ENCODE measurements around the gene VPS4A.

The VPS4A gene

GRCh38 chr16:69307091-69307490 is 4.1 kb upstream of the VPS4A start:
- no peak for DNase-seq (ENCODE audit: low read depth)

DNA sequence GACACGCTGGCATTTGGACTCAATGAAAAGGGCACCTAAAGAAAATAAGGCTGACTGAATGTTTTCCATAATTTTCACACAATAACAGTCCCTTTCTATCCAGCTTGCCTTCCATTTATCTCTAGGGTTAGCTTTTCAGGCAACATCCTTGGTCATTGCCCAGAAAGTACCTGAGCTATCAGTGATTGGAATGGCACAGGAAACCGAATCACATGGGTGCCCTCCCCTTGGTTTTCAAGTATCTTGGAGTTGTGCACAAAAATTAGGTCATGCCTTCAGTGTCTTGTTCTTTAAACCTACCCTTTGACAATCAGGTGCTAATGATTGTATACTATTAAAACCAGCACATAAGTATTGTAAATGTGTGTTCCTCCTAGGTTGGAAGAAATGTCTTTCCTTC is 3.3 kb upstream of the VPS4A start:
- no peak for DNase-seq (ENCODE audit: low read depth)

GRCh38 chr16:69309316-69309715 is 1.8 kb upstream of the VPS4A start:
- DNase-seq (ENCODE audit: low read depth), result no peak

DNA sequence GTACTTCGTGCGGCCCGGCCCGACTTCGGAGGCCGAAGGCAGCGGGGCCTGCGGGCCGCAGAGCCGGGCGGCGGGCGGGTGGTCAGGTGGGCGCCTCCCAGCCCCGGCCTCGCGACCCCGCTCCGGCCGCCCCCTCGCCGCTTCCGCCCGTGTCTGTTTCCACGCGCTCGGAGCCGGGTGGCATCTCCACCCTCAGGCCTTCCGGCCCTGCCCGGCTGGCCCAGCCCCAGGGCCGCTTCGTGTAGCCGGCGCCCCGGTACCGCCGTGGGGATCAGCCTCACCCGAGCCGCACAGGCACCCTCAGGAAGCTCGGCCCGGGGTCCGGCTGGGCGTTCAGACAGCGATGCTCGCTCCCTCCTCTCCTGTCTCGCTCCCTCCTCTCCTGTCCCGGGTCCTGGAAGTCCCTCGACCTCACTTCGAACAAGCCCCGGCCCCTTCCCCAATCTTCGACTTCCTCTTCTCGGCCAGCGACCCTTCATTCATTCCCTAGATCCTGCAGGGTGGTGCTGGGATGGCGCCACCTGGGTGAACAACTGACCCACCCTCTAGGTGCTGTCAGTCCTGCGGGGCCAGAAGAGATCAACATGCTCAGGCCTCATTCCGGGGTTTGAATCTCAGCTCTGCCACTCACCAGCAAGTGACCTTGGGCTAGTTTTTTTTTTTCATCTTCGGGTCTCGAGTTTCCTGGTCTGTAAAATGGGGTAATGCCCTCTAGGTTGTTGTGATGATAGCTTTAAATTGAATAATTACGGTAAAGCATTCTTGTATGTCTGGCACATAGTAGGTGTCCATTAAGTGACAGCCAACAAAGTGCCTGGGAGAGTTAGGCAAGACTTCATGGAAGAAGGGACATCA is 610 bp downstream of the VPS4A start:
- DNase-seq (ENCODE audit: low read depth), result peak; percentile 9

- DNase-seq (ENCODE audit: low read depth), result no peak
Observed at GRCh38 chr16:69313469-69313868, 2.3 kb downstream of the VPS4A start.

DNA sequence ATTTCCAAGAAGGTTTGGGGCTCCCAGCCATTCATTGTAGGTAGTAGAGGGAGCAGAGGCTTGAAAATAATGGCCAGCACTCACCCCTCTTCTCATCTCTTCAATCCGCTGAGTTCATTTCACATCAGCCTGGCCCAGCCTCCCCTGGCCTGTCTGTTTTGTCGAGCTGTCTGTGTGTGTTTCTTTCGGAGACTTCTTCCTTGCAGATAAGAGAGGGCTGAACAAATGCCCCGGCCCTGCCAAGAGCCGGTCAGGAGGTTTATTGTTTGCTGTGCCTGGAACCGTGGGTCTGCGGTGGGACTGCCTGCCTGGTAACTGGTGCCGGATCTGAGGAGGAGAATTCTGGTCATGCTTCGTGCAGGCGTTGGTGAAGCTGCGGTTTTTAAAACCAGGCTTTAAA is 3.4 kb downstream of the VPS4A start:
- no peak for DNase-seq (ENCODE audit: low read depth)

DNA sequence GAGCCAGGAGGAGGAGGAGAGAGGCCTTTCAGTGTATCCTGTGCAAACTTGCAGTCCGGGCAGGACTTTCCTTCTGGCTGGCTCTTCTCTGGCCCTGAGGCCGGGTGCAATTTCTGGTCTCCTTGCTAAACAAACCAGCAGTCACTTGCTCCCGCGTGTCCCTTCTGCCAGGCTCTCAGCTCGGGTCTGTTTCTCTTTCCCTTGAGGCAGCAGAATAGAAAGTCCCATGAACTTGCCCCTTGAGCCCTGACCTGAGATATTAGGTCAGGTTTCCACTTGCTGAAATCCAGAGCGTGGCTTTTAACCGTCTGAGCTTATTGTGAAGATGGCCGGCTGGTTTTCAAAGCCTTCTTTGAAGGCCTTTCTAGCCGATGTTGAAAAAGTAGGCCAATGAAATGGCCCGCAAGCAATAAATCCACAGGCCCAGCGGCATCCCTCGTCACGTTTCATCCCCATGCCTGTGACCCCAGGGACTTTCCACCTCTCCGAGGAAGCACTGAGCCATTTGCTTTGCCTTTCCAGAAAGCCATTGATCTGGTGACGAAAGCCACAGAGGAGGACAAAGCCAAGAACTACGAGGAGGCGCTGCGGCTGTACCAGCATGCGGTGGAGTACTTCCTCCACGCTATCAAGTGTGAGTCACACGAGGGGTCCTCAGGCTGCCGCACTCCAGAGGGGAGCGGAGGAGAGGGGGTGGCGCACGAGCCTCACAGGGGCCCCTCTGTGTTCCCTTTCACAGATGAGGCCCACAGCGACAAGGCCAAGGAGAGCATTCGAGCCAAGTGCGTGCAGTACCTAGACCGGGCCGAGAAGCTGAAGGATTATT is 4.5 kb downstream of the VPS4A start:
- no peak for DNase-seq (ENCODE audit: low read depth)

GRCh38 chr16:69316595-69317034 is 5.5 kb downstream of the VPS4A start:
- no peak for DNase-seq (ENCODE audit: low read depth)

GRCh38 chr16:69318177-69318910 is 7.2 kb downstream of the VPS4A start:
- DNase-seq (ENCODE audit: low read depth), result no peak

DNA sequence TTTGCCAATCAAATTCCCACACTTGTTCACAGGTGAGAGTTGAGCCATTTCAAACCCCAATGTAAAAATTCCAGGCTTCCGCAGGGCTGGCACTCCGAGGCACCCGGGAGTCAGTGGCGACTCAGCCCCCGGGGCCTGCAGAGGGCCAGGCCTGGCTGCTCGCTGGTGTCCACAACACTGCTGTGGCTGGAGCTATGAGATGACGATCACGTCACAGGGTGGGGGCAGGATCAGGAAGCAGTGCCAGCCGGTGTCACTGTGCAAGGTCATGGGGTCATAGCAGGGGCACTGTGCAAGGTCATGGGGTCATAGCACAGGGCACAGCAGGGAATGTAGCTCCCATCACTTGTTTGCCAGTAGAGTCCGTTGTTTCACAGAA is 7.8 kb downstream of the VPS4A start:
- no peak for DNase-seq (ENCODE audit: low read depth)

- DNase-seq (ENCODE audit: low read depth), result no peak
Observed at GRCh38 chr16:69319381-69319780, 8.2 kb downstream of the VPS4A start.

GRCh38 chr16:69319826-69320739 is 8.9 kb downstream of the VPS4A start:
- no peak for DNase-seq (ENCODE audit: low read depth)

GRCh38 chr16:69320740-69321073 is 9.6 kb downstream of the VPS4A start:
- DNase-seq (ENCODE audit: low read depth), result no peak

DNA sequence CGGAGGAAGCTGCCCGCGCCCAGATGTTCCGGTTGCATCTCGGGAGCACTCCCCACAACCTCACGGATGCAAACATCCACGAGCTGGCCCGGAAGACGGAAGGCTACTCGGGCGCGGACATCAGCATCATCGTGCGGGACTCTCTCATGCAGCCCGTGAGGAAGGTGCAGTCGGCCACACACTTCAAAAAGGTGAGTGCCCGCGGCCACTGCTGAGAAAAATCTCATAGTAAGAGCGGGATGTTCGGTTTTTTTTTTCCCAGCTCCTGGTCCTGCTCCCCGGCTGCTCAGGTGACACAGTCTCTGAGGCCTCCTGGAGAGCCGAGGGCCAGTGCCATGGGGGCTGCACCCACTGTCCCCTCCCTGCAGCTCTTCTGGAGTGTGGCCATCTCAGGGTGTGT is 9.9 kb downstream of the VPS4A start:
- no peak for DNase-seq (ENCODE audit: low read depth)

DNA sequence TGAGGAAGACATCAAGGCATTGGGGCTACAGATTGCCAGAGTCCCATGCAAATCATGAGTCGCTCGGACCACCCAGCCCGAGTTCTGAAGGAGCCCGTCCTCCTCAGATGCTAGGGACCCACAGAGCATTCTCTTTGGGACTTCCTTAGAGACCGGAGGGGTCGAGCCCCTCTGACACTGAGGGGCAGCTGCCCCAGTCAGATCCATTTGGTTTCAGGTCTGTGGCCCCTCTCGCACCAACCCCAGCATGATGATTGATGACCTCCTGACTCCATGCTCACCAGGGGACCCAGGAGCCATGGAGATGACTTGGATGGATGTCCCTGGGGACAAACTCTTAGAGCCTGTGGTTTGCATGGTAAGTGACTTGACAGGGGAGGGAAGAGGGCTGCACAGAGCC is 11.2 kb downstream of the VPS4A start:
- DNase-seq (ENCODE audit: low read depth), result no peak

- DNase-seq (ENCODE audit: low read depth), result no peak
Observed at GRCh38 chr16:69323415-69323814, 12.3 kb downstream of the VPS4A start.

GRCh38 chr16:69324013-69324531 is 12.9 kb downstream of the VPS4A start:
- no peak for DNase-seq (ENCODE audit: low read depth)

- no peak for DNase-seq (ENCODE audit: low read depth)
Observed at GRCh38 chr16:69324585-69325253, 13.6 kb downstream of the VPS4A start.

GRCh38 chr16:69325784-69326171 is 14.6 kb downstream of the VPS4A start:
- no peak for DNase-seq (ENCODE audit: low read depth)

DNA sequence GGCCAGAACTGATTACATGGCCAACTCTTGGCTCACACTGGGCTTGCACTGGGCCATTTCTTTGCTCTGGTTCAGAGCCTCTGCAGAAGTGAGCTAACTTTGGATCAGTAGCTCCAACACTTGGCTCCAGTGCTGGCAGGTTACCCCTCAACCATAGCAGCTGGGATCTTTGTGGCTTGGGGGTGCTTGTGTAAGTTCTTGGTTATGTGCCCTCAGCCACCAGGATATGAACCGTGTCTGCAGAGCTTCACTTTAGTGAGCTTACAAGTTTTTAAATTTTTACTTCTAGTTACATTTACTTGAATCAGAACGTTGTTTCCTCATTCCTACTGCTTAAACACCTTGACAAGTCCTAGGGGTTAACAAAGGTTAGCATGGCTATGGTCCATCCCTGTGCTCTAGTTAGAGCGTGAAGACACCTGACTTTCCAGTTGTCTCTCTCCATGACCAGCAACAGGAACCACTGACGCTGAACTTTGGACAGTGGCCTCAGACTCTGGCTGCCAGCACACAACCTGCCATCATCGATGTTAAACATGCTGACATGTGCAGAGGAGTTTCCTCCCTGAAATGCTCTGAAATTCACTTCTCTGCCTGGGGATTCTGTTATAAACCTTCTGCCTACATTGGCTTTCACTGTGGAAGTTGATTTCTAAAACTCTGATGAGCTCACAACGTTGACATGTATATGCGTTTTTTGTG is 15.2 kb downstream of the VPS4A start:
- no peak for DNase-seq (ENCODE audit: low read depth)
